K562 (cell line): ENCODE results near the gene SCML2. TPM values are rescaled to one million over a fixed set of nuclear protein-coding genes. Genes with fewer than 3 reads are reported as not detected.
A peak's percentile ranks its signal among the peaks of the same experiment; 100 is the strongest.

Experiments used
- CEBPG ChIP-seq, 3 experiments: fragments of 200-800 bp in 1 of 3; sonication (Bioruptor generic) in 1 of 3; sonication (generic) in 1 of 3; formaldehyde crosslinking in 1 of 3; IDR thresholded peaks in 2 of 3; conservative IDR thresholded peaks in 1 of 3; 2 replicates each; pipeline versions ENCODE4 v1.6.1 to v1.8.0; 2016 to 2022; ENCODE audit warnings: missing compliant biosample characterization in 2 of 3, missing genetic modification characterization in 2 of 3, mild to moderate bottlenecking in 1 of 3, missing genetic modification reagents in 1 of 3
- HNRNPH1 ChIP-seq: fragments of 200-400 bp; formaldehyde crosslinking; optimal IDR thresholded peaks from 2 replicates; pipeline ENCODE3; 2017; ENCODE audit warnings: low read depth, mild to moderate bottlenecking, low read length, moderate library complexity
- JUND ChIP-seq, 2 experiments: IDR thresholded peaks; 2 replicates in 1 of 2; 3 replicates in 1 of 2; pipeline ENCODE4 v1.6.1; 2011; ENCODE audit warnings: borderline replicate concordance in 2 of 2, low read depth in 2 of 2, low read length in 2 of 2, improper control_type of control experiment in 1 of 2, missing biosample characterization in 1 of 2, missing genetic modification characterization in 1 of 2, missing genetic modification reagents in 1 of 2
- MCM7 ChIP-seq, 2 experiments: fragments of 450-650 bp; IDR thresholded peaks; 2 replicates each; pipeline ENCODE4 v1.6.1; 2016 to 2018
- NFYB ChIP-seq: IDR thresholded peaks from 2 replicates; pipeline ENCODE4 v1.6.1; 2011; ENCODE audit warnings: mild to moderate bottlenecking, moderate library complexity; ENCODE audit not compliant: insufficient read length; ENCODE audit errors: extremely low read depth
- PHF21A ChIP-seq: fragments of 450-650 bp; IDR thresholded peaks from 2 replicates; pipeline ENCODE4 v1.6.1; 2017; ENCODE audit warnings: low read depth, borderline replicate concordance
- TBP ChIP-seq: optimal IDR thresholded peaks from 2 replicates; pipeline ENCODE3; 2011; ENCODE audit warnings: low read depth, low read length, improper control_type of control experiment
- U2AF1 ChIP-seq: fragments of 200-400 bp; formaldehyde crosslinking; optimal IDR thresholded peaks from 2 replicates; pipeline ENCODE3; 2017; ENCODE audit warnings: mild to moderate bottlenecking, low read depth, low read length, moderate library complexity
- USF2 ChIP-seq: sonication (generic); formaldehyde crosslinking; IDR thresholded peaks from 2 replicates; pipeline ENCODE4 v1.5.0; 2020; ENCODE audit warnings: missing genetic modification reagents
- polyA plus RNA-seq, 8 experiments: library from polyadenylated mRNA; depleted of rRNA in 4 of 8; stranded (reverse) in 5 of 8; unstranded in 3 of 8; fragments of >200 nt; fragmentation: Nextera tagmentation in 2 of 8; fragmentation: Illumina TruSeq in 1 of 8; extraction: Ambion mirVana in 2 of 8; extraction: Trizol in 1 of 8; gene quantifications; 2 replicates each; pipeline versions ENCODE4 v1.2.1 to v1.2.3, GENCODE V29; 2011 to 2014; ENCODE audit warnings: inconsistent platforms in 1 of 8, missing spikeins in 1 of 8
- total RNA-seq, 7 experiments: library from RNA; depleted of rRNA in 6 of 7; stranded (reverse); fragments of >200 nt in 6 of 7; fragmentation: Illumina TruSeq in 2 of 7; extraction: Trizol in 2 of 7; gene quantifications; 2 replicates each; pipeline versions ENCODE4 v1.2.1 to v1.2.3, GENCODE V29; 2011 to 2021; ENCODE audit warnings: low replicate concordance in 1 of 7
- TF ChIP-seq, protein P1 (sequence below), 2 experiments: fragments of 150-350 bp in 1 of 2; IDR thresholded peaks; 2 replicates each; pipeline ENCODE4 v1.6.1; 2012 to 2016; ENCODE audit warnings: low read depth in 2 of 2, low read length in 2 of 2, mild to moderate bottlenecking in 1 of 2, moderate library complexity in 1 of 2
- TF ChIP-seq, protein P2 (sequence below): sonication (generic); formaldehyde crosslinking; IDR thresholded peaks from 2 replicates; pipeline ENCODE4 v1.8.1; 2023; ENCODE audit warnings: missing genetic modification reagents, mild to moderate bottlenecking, borderline replicate concordance

Gene SCML2
- total and polyA plus RNA-seq, 9 of the 15 experiments (the other 6 are each of a cell fraction or from before 2014, with no cell fraction given) = 15.1 to 30.8 (median 22.9) TPM

- TF ChIP-seq PHF21A (no peak), TBP (peak; percentile 72), USF2 (CRISPR knock-in tag) (no peak), JUND (IDR thresholded peaks at IDR 0.05; ENCODE audit: borderline replicate concordance, low read depth, low read length) (no peak), JUND (tag; IDR thresholded peaks at IDR 0.05; ENCODE audit: borderline replicate concordance, low read depth, low read length) (no peak), U2AF1 (no peak), MCM7 (IDR thresholded peaks at IDR 0.05) (no peak), HNRNPH1 (no peak), NFYB (no peak), CEBPG (CRISPR knock-in tag; IDR thresholded peaks at IDR 0.05) (no peak), CEBPG (tag; conservative IDR thresholded peaks at IDR 0.05 in 1 of 2, IDR thresholded peaks at IDR 0.05 in 1 of 2) (no peak)
- TF ChIP-seq, protein P1, sequence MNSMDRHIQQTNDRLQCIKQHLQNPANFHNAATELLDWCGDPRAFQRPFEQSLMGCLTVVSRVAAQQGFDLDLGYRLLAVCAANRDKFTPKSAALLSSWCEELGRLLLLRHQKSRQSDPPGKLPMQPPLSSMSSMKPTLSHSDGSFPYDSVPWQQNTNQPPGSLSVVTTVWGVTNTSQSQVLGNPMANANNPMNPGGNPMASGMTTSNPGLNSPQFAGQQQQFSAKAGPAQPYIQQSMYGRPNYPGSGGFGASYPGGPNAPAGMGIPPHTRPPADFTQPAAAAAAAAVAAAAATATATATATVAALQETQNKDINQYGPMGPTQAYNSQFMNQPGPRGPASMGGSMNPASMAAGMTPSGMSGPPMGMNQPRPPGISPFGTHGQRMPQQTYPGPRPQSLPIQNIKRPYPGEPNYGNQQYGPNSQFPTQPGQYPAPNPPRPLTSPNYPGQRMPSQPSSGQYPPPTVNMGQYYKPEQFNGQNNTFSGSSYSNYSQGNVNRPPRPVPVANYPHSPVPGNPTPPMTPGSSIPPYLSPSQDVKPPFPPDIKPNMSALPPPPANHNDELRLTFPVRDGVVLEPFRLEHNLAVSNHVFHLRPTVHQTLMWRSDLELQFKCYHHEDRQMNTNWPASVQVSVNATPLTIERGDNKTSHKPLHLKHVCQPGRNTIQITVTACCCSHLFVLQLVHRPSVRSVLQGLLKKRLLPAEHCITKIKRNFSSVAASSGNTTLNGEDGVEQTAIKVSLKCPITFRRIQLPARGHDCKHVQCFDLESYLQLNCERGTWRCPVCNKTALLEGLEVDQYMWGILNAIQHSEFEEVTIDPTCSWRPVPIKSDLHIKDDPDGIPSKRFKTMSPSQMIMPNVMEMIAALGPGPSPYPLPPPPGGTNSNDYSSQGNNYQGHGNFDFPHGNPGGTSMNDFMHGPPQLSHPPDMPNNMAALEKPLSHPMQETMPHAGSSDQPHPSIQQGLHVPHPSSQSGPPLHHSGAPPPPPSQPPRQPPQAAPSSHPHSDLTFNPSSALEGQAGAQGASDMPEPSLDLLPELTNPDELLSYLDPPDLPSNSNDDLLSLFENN (IDR thresholded peaks at IDR 0.05; ENCODE audit: low read depth in 2 of 2, low read length in 2 of 2) = no peak
- TF ChIP-seq, protein P2, sequence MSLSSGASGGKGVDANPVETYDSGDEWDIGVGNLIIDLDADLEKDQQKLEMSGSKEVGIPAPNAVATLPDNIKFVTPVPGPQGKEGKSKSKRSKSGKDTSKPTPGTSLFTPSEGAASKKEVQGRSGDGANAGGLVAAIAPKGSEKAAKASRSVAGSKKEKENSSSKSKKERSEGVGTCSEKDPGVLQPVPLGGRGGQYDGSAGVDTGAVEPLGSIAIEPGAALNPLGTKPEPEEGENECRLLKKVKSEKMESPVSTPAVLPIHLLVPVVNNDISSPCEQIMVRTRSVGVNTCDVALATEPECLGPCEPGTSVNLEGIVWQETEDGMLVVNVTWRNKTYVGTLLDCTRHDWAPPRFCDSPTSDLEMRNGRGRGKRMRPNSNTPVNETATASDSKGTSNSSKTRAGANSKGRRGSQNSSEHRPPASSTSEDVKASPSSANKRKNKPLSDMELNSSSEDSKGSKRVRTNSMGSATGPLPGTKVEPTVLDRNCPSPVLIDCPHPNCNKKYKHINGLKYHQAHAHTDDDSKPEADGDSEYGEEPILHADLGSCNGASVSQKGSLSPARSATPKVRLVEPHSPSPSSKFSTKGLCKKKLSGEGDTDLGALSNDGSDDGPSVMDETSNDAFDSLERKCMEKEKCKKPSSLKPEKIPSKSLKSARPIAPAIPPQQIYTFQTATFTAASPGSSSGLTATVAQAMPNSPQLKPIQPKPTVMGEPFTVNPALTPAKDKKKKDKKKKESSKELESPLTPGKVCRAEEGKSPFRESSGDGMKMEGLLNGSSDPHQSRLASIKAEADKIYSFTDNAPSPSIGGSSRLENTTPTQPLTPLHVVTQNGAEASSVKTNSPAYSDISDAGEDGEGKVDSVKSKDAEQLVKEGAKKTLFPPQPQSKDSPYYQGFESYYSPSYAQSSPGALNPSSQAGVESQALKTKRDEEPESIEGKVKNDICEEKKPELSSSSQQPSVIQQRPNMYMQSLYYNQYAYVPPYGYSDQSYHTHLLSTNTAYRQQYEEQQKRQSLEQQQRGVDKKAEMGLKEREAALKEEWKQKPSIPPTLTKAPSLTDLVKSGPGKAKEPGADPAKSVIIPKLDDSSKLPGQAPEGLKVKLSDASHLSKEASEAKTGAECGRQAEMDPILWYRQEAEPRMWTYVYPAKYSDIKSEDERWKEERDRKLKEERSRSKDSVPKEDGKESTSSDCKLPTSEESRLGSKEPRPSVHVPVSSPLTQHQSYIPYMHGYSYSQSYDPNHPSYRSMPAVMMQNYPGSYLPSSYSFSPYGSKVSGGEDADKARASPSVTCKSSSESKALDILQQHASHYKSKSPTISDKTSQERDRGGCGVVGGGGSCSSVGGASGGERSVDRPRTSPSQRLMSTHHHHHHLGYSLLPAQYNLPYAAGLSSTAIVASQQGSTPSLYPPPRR (CRISPR knock-in tag) = 0 out of 2 replicates have a peak, but pooled peaks have one; percentile 36
- TF ChIP-seq, all 486 proteins: peak for 59
Observed at GRCh38 chrX:18354369-18355223, at the start of gene SCML2 (continued).
